ENCODE data around the gene S100A11.

DNA sequence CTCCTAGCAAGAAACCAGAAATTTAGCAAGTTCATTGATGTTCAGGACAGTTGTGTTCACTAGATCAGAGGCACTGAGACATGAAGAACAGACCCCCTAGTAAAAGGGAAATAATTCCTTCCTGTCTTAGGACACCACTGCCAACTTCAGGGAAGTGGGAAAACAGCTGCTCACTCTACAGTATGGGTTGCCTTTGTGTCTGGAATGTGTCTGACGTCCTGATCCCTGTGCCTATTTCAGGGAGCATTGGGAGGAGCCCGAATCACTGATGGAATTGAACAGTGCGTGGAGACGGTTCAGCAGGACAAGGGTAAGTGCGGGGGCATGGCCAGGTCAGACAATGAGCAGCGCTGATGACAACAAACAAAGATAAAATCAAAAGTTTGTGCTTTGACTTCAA is 21.0 kb downstream of the S100A11 start:
- TF ChIP-seq, protein P1, sequence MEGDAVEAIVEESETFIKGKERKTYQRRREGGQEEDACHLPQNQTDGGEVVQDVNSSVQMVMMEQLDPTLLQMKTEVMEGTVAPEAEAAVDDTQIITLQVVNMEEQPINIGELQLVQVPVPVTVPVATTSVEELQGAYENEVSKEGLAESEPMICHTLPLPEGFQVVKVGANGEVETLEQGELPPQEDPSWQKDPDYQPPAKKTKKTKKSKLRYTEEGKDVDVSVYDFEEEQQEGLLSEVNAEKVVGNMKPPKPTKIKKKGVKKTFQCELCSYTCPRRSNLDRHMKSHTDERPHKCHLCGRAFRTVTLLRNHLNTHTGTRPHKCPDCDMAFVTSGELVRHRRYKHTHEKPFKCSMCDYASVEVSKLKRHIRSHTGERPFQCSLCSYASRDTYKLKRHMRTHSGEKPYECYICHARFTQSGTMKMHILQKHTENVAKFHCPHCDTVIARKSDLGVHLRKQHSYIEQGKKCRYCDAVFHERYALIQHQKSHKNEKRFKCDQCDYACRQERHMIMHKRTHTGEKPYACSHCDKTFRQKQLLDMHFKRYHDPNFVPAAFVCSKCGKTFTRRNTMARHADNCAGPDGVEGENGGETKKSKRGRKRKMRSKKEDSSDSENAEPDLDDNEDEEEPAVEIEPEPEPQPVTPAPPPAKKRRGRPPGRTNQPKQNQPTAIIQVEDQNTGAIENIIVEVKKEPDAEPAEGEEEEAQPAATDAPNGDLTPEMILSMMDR (IDR thresholded peaks at IDR 0.05 in 8 of 11, conservative IDR thresholded peaks at IDR 0.05 in 3 of 11) = no peak
- TF ChIP-seq POLR2AphosphoS5 (IDR thresholded peaks at IDR 0.05) = no peak
